ENCODE data around the gene MITF.

DNA sequence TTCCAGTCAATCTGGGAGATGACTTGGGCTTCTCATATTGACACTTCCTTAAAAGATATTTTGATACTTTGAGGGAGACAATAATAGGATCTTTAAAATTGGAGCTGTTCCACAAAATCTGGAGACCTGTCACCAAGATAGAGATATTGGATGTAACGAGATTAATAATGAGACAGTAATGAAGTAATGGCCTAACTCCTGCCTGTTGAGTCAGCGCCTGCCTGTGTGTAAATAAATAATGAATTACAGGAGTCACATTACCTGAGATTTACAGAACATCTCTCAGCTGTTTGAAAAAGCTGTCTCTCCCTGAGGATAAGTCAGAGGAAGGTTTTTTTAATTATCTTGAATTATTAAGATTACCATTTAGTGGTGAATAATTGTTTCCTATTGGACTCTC, 43.8 kb upstream of the MITF start:
- TF ChIP-seq, protein P1, sequence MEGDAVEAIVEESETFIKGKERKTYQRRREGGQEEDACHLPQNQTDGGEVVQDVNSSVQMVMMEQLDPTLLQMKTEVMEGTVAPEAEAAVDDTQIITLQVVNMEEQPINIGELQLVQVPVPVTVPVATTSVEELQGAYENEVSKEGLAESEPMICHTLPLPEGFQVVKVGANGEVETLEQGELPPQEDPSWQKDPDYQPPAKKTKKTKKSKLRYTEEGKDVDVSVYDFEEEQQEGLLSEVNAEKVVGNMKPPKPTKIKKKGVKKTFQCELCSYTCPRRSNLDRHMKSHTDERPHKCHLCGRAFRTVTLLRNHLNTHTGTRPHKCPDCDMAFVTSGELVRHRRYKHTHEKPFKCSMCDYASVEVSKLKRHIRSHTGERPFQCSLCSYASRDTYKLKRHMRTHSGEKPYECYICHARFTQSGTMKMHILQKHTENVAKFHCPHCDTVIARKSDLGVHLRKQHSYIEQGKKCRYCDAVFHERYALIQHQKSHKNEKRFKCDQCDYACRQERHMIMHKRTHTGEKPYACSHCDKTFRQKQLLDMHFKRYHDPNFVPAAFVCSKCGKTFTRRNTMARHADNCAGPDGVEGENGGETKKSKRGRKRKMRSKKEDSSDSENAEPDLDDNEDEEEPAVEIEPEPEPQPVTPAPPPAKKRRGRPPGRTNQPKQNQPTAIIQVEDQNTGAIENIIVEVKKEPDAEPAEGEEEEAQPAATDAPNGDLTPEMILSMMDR (IDR thresholded peaks at IDR 0.05): no peak
- TF ChIP-seq EZH2 (IDR thresholded peaks at IDR 0.05; ENCODE audit: borderline replicate concordance, insufficient read depth, low read depth, low read length, poor library complexity, severe bottlenecking): no peak
